Vagina (tissue), 2 donors: ENCODE data around the gene MEI1.

Experiments
- POLR2A ChIP-seq, 2 donors: fragments of 450-650 bp; IDR thresholded peaks; one replicate each; pipeline ENCODE4 v1.6.1; 2017; ENCODE audit warnings: antibody characterized with exemption in 2 of 2, mild to moderate bottlenecking in 2 of 2, moderate library complexity in 2 of 2
- POLR2AphosphoS5 ChIP-seq, 2 donors: sonication (generic); formaldehyde crosslinking; IDR thresholded peaks; one replicate each; pipeline ENCODE4 v1.9.0; 2017; ENCODE audit warnings: antibody characterized with exemption in 2 of 2, mild to moderate bottlenecking in 2 of 2, low read depth in 1 of 2; ENCODE audit not compliant: insufficient read depth in 1 of 2
- TF ChIP-seq, protein P1 (sequence below), 3 experiments: fragments of 450-650 bp in 2 of 3; fragments of 200-600 bp in 1 of 3; sonication (generic) in 1 of 3; IDR thresholded peaks; one replicate each; pipeline ENCODE4 v1.5.1; 2017 to 2019; ENCODE audit warnings: antibody characterized with exemption in 3 of 3, mild to moderate bottlenecking in 2 of 3, moderate library complexity in 2 of 3

DNA sequence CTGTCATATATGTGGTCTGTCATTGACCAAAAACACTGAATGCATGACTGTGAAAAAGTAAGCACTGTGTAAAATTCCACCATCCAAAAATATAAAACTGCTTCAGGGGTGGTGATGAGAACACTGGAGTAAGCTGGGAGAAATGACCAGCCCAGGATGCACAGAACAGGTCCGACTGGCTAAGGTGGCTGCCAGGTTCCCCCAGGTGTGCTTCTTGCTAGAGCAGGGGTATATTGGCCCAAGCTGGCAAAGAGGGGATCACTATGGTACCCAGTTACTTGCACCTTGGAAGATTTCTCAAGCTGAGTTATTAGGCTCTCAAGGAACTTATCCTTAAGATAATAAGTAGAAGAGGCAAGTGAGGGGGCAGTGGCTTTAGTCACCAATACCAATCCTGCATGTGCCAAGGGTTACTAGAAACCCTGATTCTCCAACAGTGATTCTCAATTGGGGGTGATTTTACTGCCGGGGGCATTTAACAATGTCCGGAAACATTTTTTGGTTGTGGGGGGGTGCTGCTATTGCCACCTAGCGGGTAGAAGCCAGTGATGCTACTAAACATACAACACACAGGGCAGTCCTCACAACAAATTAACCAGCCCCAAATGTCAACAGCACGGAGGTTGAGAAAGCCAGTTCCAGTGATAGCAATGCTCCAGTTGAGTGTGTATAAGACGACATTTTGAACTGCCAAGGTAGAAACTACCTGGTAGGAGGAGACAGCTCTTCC is 26.4 kb upstream of the MEI1 start:
- TF ChIP-seq POLR2A (IDR thresholded peaks at IDR 0.05) (no peak), POLR2AphosphoS5 (IDR thresholded peaks at IDR 0.05; ENCODE audit: insufficient read depth in 1 of 2, low read depth in 1 of 2) (no peak)
- TF ChIP-seq, protein P1, sequence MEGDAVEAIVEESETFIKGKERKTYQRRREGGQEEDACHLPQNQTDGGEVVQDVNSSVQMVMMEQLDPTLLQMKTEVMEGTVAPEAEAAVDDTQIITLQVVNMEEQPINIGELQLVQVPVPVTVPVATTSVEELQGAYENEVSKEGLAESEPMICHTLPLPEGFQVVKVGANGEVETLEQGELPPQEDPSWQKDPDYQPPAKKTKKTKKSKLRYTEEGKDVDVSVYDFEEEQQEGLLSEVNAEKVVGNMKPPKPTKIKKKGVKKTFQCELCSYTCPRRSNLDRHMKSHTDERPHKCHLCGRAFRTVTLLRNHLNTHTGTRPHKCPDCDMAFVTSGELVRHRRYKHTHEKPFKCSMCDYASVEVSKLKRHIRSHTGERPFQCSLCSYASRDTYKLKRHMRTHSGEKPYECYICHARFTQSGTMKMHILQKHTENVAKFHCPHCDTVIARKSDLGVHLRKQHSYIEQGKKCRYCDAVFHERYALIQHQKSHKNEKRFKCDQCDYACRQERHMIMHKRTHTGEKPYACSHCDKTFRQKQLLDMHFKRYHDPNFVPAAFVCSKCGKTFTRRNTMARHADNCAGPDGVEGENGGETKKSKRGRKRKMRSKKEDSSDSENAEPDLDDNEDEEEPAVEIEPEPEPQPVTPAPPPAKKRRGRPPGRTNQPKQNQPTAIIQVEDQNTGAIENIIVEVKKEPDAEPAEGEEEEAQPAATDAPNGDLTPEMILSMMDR (IDR thresholded peaks at IDR 0.05): no peak
